SH-SY5Y (cell line): Measurements from ENCODE around the gene HOXB6.

Source experiments
- GATA2 ChIP-seq: IDR thresholded peaks from 2 replicates; pipeline ENCODE4 v1.6.1; 2011; ENCODE audit warnings: mild to moderate bottlenecking, low read depth, low read length
- GATA3 ChIP-seq: IDR thresholded peaks from 2 replicates; pipeline ENCODE4 v1.6.1; 2011; ENCODE audit warnings: low read depth, mild to moderate bottlenecking, low read length, moderate library complexity

GRCh38 chr17:48606892-48607614 lies 2.3 kb upstream of the HOXB6 start:
- no peak for TF ChIP-seq GATA2
- no peak for TF ChIP-seq GATA3
